ENCODE data around the gene B3GNT9. TPM values are rescaled to one million over a fixed set of nuclear protein-coding genes. Genes with fewer than 3 reads are reported as not detected.
A peak's percentile ranks its signal among the peaks of the same experiment; 100 is the strongest.

The B3GNT9 gene
- total and polyA plus RNA-seq, 9 donors = 7.7 to 18.8 (median 13.1) TPM

DNA sequence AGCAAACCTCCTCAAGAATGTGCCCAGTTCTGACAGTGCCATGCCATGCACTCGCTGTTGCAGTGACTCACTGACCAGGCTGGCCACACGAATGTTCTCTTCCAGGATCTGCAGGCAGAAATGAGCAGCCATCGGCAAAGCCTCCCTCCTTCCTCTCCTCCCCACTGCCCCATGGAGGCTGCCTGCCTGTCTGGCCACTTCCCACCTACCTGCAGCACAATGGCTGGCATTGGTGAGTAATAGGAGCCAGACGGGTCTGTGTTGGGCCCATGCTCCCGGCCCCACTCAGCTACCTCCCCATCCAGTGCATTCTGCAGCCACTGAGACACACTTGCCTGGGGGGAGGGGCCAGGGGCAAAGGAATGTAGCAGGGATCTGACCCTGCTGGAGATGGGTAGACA lies 35.8 kb upstream of the B3GNT9 start:
- Histone ChIP-seq H3K27me3 (ENCODE audit: control insufficient read depth, insufficient read depth, low read length) (no peaks in the 10 kb centered on the region), H3K4me1 (ENCODE audit: control insufficient read depth, insufficient read depth, low read length) (peaks cover 79% of the 10 kb centered on the region), H3K9me3 (replicated peaks; ENCODE audit: control insufficient read depth, low read depth, low read length) (no peaks in the 10 kb centered on the region), H3K27ac (ENCODE audit: low read length) (no peak overlapping the region), H3K4me3 (ENCODE audit: low read length) (no peak overlapping the region), H3K36me3 (ENCODE audit: control insufficient read depth, insufficient read depth, low read length) (no peaks in the 10 kb centered on the region)
- WGBS (ENCODE audit: insufficient coverage) = 69% methylated on average over 2 of the region's 5 CpGs
- no peak for DNase-seq

DNA sequence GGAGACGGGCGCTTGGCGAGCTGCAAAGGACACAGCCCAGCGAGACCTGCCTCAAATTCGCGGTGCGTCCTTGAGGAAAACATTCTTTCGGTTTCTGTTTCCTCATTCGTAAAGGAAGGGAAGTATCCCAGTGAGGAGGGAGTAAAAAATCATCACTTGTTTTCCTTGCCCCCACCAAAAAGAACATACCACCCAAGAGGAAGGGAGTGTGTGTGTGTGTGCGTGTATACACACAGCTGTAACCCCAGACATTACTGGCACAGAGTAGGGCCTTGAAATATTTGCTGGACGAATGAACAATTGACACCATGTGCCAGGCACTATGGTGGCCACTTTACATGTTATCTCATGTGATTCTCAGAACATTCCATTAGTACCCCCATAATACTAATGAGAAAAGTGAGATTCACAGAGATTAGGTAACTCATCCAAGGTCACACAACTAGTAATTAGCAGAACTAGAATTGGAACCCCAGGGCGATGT lies 34.9 kb upstream of the B3GNT9 start:
- H3K27me3 ChIP-seq (ENCODE audit: control insufficient read depth, insufficient read depth, low read length) = no peaks in the 10 kb centered on the region
- H3K27ac ChIP-seq (ENCODE audit: low read length) = no peak overlapping the region
- WGBS (ENCODE audit: insufficient coverage) = 15% methylated on average over 4 of the region's 12 CpGs
- peaks cover 71% of the 10 kb centered on the region for H3K4me1 ChIP-seq (ENCODE audit: control insufficient read depth, insufficient read depth, low read length)
- peaks cover 3% of the 10 kb centered on the region for H3K36me3 ChIP-seq (ENCODE audit: control insufficient read depth, insufficient read depth, low read length)
- H3K9me3 ChIP-seq (replicated peaks; ENCODE audit: control insufficient read depth, low read depth, low read length) = no peaks in the 10 kb centered on the region
- DNase-seq = no peak
- H3K4me3 ChIP-seq (ENCODE audit: low read length) = no peak overlapping the region

DNA sequence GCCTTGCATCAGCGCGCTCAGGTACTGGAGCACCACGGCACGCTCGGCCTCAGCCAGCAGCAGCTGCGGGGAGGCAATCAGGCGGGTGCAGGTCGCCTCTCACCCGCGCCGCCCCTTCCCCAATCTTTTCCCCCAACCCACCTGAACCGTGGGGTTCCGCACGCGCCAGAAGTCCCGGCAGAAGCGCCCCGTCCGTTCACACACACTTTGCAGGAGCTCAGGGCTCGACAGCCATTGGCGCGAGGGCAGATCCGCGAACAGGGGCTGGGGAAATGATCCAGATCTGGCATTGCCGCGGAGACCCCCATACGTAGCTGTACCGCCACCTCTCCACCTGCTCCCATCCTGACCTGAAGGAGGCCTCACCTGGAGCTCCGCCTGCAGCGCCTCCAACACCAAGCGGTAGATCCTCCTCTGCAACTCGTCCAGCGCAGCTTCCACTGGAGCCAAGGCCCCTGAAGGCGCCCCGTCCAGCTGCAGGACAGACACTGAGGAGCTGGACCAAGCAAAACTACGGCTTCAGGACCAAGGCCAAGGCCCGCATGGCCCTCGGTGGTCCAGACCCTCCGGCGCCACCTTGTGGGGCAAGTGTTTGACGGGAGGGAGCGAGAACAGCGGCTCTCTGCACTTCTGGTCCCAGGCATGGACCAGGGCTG lies 34.3 kb upstream of the B3GNT9 start:
- no peaks in the 10 kb centered on the region for H3K9me3 ChIP-seq (replicated peaks; ENCODE audit: control insufficient read depth, low read depth, low read length)
- peak overlapping the region; percentile 15 for H3K4me3 ChIP-seq (ENCODE audit: low read length)
- peak; percentile 94 for DNase-seq
- H3K36me3 ChIP-seq (ENCODE audit: control insufficient read depth, insufficient read depth, low read length) = peaks cover 7% of the 10 kb centered on the region
- H3K27ac ChIP-seq (ENCODE audit: low read length) = no peak overlapping the region
- 9% methylated on average over 41 of the region's 43 CpGs for WGBS (ENCODE audit: insufficient coverage)
- H3K27me3 ChIP-seq (ENCODE audit: control insufficient read depth, insufficient read depth, low read length) = no peaks in the 10 kb centered on the region
- peaks cover 66% of the 10 kb centered on the region for H3K4me1 ChIP-seq (ENCODE audit: control insufficient read depth, insufficient read depth, low read length)

DNA sequence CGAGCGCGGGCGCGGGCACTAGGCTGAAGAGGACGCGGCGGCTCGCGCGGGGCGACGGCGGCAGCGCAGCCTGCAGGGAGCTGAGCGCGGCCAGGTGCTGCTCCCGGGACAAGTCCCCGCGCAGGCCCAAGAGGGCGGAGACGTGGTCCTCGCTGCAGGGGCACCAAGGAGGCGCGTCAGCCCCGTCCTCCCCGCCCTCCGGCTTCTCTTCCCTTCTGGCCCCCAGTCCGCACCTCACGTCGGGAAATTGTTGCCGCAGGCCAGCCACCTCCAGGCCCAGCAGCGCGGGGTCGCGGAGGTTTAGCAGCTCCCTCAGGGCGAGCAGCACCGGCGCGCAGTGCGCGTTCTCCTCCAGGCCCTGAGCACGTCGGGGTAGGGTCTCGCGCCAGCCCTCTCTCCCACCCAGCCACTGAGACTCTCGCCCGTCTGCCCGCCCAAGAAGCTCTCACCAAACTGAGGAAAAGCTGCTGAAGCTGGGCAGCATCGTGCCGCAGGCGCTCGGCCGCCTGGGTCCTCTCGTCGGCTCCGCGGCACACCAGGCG lies 33.7 kb upstream of the B3GNT9 start:
- Histone ChIP-seq H3K27me3 (ENCODE audit: control insufficient read depth, insufficient read depth, low read length) (no peaks in the 10 kb centered on the region), H3K4me1 (ENCODE audit: control insufficient read depth, insufficient read depth, low read length) (peaks cover 61% of the 10 kb centered on the region), H3K27ac (ENCODE audit: low read length) (peak overlapping the region; percentile 94), H3K4me3 (ENCODE audit: low read length) (peak overlapping the region; percentile 70), H3K36me3 (ENCODE audit: control insufficient read depth, insufficient read depth, low read length) (peaks cover 7% of the 10 kb centered on the region), H3K9me3 (replicated peaks; ENCODE audit: control insufficient read depth, low read depth, low read length) (no peaks in the 10 kb centered on the region)
- WGBS (ENCODE audit: insufficient coverage) = 4% methylated on average over 58 of the region's 59 CpGs
- no peak for DNase-seq

DNA sequence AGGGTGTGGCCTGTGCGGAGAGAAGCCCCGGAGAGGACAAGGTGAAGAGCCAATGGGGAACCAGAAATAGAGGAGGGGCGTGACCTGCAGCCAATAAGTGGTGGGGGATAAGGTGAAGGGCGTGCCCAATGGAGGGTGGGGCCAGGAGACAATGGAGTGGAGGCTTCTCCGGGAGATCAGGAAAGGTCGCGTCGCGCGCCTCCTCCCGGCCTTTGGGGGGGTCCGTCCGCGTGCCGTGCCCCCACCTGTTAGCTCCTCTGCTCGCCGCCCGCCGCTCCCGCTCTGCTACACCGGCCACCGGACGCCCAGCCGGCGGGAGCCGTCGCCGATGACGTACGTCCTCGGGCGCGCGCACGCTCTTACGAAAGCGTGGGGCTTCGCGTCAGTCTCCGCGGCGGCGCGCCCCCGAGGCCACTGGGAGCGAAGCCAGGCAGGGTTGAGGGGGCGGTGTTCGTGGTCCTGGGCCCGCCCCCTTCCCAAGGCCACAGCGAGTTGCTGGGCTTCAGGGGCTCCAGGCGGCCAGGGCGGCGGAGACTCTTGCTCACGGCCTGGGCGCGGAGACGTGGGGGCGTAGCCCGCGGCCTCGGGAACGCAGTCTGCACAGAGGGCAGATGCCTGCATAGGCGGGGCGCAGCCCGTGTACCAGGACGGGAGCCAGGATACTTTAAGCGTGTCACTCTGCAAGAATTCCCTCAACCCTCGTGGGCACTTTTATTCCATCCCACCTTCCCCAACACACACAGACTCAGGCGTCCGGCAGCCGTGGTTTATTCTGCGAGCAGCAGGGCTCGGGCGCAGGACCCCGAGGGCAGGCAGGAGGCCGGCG lies 33.0 kb upstream of the B3GNT9 start, which contains the start of gene MATCAP1:
Gene MATCAP1, minus strand, starts transcription at position 337 of the 826 bp plus-strand sequence. CDS start 3,353 bp downstream, outside the sequence.
- WGBS (ENCODE audit: insufficient coverage) = under 1% methylated on average over 76 of the region's 77 CpGs
- Histone ChIP-seq H3K27ac (ENCODE audit: low read length) (peak within 1 kb of the TSS; percentile 94), H3K9me3 (replicated peaks; ENCODE audit: control insufficient read depth, low read depth, low read length) (no peaks in the 10 kb centered on the region), H3K27me3 (ENCODE audit: control insufficient read depth, insufficient read depth, low read length) (no peaks in the 10 kb centered on the region), H3K36me3 (ENCODE audit: control insufficient read depth, insufficient read depth, low read length) (peaks cover 7% of the 10 kb centered on the region), H3K4me1 (ENCODE audit: control insufficient read depth, insufficient read depth, low read length) (peaks cover 55% of the 10 kb centered on the region), H3K4me3 (ENCODE audit: low read length) (peak within 1 kb of the TSS; percentile 70)
- peak; percentile 99 for DNase-seq

DNA sequence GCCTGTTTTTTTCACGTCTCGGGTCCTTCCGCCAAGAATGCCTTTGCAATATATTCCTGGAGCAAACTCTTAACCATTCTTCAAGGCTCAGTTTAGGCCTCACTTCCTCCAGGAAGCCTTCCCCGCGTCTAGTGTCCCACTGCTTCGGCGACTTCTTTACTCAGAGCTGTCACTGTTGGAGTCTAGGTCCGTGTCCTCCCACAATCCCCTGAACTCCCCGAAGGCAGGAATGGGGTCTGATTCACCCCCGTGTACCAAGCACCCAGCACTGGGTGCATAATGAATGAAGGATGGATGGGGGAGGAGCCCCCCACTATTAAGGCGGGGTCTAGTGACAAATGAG lies 32.5 kb upstream of the B3GNT9 start:
- no peak for DNase-seq
- Histone ChIP-seq H3K27me3 (ENCODE audit: control insufficient read depth, insufficient read depth, low read length) (no peaks in the 10 kb centered on the region), H3K27ac (ENCODE audit: low read length) (peak overlapping the region; percentile 94), H3K9me3 (replicated peaks; ENCODE audit: control insufficient read depth, low read depth, low read length) (no peaks in the 10 kb centered on the region), H3K4me3 (ENCODE audit: low read length) (peak overlapping the region; percentile 70), H3K4me1 (ENCODE audit: control insufficient read depth, insufficient read depth, low read length) (peaks cover 54% of the 10 kb centered on the region), H3K36me3 (ENCODE audit: control insufficient read depth, insufficient read depth, low read length) (peaks cover 7% of the 10 kb centered on the region)
- 6% methylated on average over 6 of the region's 11 CpGs for WGBS (ENCODE audit: insufficient coverage)

DNA sequence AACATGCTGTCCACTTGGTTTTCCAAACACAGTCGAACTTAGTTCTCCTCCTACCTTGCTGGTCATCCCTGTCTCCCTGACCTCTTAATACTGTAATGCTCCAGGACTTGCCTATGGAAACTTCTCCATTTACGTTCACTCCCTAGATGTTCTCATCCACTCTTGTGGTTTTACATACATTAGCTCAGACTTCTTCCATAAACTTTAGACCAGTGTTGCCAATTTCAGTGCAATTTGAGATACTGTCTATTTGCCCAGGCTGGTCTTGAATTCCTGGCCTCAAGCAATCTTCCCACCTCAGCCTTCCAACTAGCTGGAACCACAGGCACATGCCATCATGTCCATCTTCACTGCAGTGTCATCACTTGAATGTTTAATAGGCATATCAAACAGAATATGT lies 31.5 kb upstream of the B3GNT9 start:
- Histone ChIP-seq H3K27ac (ENCODE audit: low read length) (no peak overlapping the region), H3K36me3 (ENCODE audit: control insufficient read depth, insufficient read depth, low read length) (peaks cover 7% of the 10 kb centered on the region), H3K4me3 (ENCODE audit: low read length) (no peak overlapping the region), H3K27me3 (ENCODE audit: control insufficient read depth, insufficient read depth, low read length) (peaks cover 5% of the 10 kb centered on the region), H3K9me3 (replicated peaks; ENCODE audit: control insufficient read depth, low read depth, low read length) (no peaks in the 10 kb centered on the region), H3K4me1 (ENCODE audit: control insufficient read depth, insufficient read depth, low read length) (peaks cover 53% of the 10 kb centered on the region)
- DNase-seq = no peak
- WGBS (ENCODE audit: insufficient coverage) = 80% methylated on average over 2 of the region's 2 CpGs

DNA sequence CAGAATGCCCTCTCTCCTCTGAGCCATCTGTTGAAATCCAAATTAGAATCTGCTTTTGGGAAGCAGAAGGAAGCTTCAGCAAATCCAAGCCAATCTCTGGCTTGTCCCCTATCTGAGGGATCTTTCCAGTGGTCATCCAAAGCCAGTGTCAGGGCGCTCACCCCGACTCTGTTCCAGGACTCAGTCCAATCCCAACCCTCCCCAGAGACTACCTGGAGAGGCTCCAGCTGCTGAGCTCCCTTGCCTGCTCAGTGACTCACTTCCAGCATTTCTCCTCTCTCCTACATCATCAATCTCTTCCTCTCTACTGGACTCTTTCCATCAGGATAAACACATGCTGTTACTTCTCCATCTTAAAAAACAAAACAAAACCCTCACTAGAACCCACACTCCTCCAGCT lies 30.5 kb upstream of the B3GNT9 start:
- Histone ChIP-seq H3K4me1 (ENCODE audit: control insufficient read depth, insufficient read depth, low read length) (peaks cover 44% of the 10 kb centered on the region), H3K4me3 (ENCODE audit: low read length) (no peak overlapping the region), H3K36me3 (ENCODE audit: control insufficient read depth, insufficient read depth, low read length) (peaks cover 10% of the 10 kb centered on the region), H3K27ac (ENCODE audit: low read length) (no peak overlapping the region), H3K9me3 (replicated peaks; ENCODE audit: control insufficient read depth, low read depth, low read length) (no peaks in the 10 kb centered on the region), H3K27me3 (ENCODE audit: control insufficient read depth, insufficient read depth, low read length) (peaks cover 13% of the 10 kb centered on the region)
- DNase-seq = no peak
- 18% methylated on average over 2 of the region's 2 CpGs for WGBS (ENCODE audit: insufficient coverage)

DNA sequence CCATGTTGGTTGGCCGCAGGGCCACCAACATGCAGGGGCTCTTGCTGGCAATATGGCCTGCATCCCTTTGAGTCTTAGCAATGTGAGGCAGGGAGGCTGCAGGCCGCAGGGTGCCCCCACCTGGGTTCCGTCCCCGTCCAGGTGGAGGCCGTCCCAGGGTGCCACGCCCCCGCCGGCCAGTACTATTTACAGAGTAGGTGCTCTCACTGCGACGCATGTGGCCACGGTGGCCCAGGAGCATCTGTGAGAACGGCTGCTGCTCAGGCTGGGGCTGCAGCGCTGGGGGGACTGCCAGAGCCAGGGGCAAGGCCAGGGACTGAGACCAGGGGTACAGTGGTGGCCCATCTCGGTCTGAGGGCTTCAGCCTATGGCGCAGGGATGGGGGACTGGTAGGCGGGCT lies 29.4 kb upstream of the B3GNT9 start:
- H3K36me3 ChIP-seq (ENCODE audit: control insufficient read depth, insufficient read depth, low read length) = peaks cover 18% of the 10 kb centered on the region
- H3K4me1 ChIP-seq (ENCODE audit: control insufficient read depth, insufficient read depth, low read length) = peaks cover 37% of the 10 kb centered on the region
- no peak overlapping the region for H3K4me3 ChIP-seq (ENCODE audit: low read length)
- WGBS (ENCODE audit: insufficient coverage) = 90% methylated on average over 15 of the region's 16 CpGs
- no peak for DNase-seq
- H3K9me3 ChIP-seq (replicated peaks; ENCODE audit: control insufficient read depth, low read depth, low read length) = no peaks in the 10 kb centered on the region
- peaks cover 25% of the 10 kb centered on the region for H3K27me3 ChIP-seq (ENCODE audit: control insufficient read depth, insufficient read depth, low read length)
- no peak overlapping the region for H3K27ac ChIP-seq (ENCODE audit: low read length)

DNA sequence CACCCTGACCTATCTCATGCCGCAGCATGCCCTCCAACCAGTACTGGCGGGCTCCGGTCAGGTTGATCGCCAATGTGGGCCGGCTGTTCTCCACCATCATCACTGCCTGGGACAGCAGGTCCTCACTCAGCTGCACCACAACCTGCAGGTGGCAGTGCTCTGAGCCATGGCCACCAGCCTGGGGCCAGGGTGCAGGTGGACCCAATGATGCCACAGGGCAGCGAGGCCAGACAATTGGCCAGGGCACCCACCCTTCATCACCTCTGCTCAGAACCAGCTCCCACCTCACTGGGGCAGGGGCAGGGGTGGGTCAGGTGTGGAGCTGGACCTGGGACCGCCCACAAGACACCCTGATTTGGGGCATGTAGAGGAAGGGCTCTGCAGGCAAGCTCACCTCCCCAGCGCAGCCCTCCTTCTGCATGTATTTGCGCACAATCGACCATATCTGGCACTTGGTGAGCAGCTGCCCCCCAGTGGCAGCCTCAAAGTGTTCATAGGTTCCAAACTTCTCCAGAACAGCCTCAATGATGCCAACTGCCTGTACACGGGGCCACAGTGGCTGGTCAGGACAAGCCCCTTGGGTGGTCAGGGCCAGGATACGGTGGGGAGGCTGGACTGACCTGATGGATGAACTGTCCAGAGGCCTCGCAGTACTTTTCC lies 28.8 kb upstream of the B3GNT9 start:
- Histone ChIP-seq H3K27me3 (ENCODE audit: control insufficient read depth, insufficient read depth, low read length) (peaks cover 31% of the 10 kb centered on the region), H3K9me3 (replicated peaks; ENCODE audit: control insufficient read depth, low read depth, low read length) (no peaks in the 10 kb centered on the region), H3K36me3 (ENCODE audit: control insufficient read depth, insufficient read depth, low read length) (peaks cover 18% of the 10 kb centered on the region), H3K4me3 (ENCODE audit: low read length) (no peak overlapping the region), H3K27ac (ENCODE audit: low read length) (no peak overlapping the region), H3K4me1 (ENCODE audit: control insufficient read depth, insufficient read depth, low read length) (peaks cover 37% of the 10 kb centered on the region)
- 81% methylated on average over 8 of the region's 13 CpGs for WGBS (ENCODE audit: insufficient coverage)
- DNase-seq = no peak
